Stimulated activated CD8-positive, alpha-beta memory T cell treated with anti-CD3 and anti-CD28 coated beads, Interleukin-2, amount 100 ng/mL, for 48 hours (primary cell): ENCODE data around the gene PXK.
"Not testable (repeated sequence)": the region's sequence is repeated elsewhere in the genome, so short reads cannot be mapped to it uniquely, and the experiment has no call there.

Experiments used
- DNase-seq, 2 donors: peaks; one replicate each; pipeline ENCODE4 v3.0.0-alpha.2; 2020; ENCODE audit warnings: low read depth in 2 of 2

PXK gene

GRCh38 chr3:58332575-58333188 lies at the start of gene PXK:
Gene PXK (plus strand): TSS chr3:58332892. CDS start chr3:58332989, 97 bp downstream.
- DNase-seq, result peak; percentile 68 to 77

GRCh38 chr3:58285334-58285733 lies 47.4 kb upstream of the PXK start:
- no peak for DNase-seq

- DNase-seq, result no peak
Measured at GRCh38 chr3:58287354-58287753, 45.3 kb upstream of the PXK start.

- no peak for DNase-seq
Measured at GRCh38 chr3:58288011-58288728, 44.5 kb upstream of the PXK start.

- DNase-seq, result not testable (repeated sequence)
Measured at GRCh38 chr3:58288964-58289613, 43.6 kb upstream of the PXK start.

- DNase-seq, result not testable (repeated sequence)
Measured at GRCh38 chr3:58290446-58290845, 42.2 kb upstream of the PXK start.

- DNase-seq, result no peak
Measured at GRCh38 chr3:58291671-58292338, 40.9 kb upstream of the PXK start.

GRCh38 chr3:58292866-58293265 lies 39.8 kb upstream of the PXK start:
- no peak for DNase-seq

- no peak for DNase-seq
Measured at GRCh38 chr3:58293516-58293915, 39.2 kb upstream of the PXK start.

- no peak for DNase-seq
Measured at GRCh38 chr3:58296269-58296668, 36.4 kb upstream of the PXK start.

- DNase-seq, result no peak
Measured at GRCh38 chr3:58296843-58297242, 35.8 kb upstream of the PXK start.

- DNase-seq, result no peak
Measured at GRCh38 chr3:58298190-58298589, 34.5 kb upstream of the PXK start.

- DNase-seq, result no peak
Measured at GRCh38 chr3:58299075-58299474, 33.6 kb upstream of the PXK start.

- DNase-seq, result no peak
Measured at GRCh38 chr3:58299839-58300516, 32.7 kb upstream of the PXK start.

GRCh38 chr3:58305882-58306711 lies 26.6 kb upstream of the PXK start, which contains the start of the genes HTD2 and RPP14:
Gene HTD2 (plus strand): TSS chr3:58306520. CDS start chr3:58317614, 11,094 bp downstream.
Gene RPP14 (plus strand): TSS chr3:58306245. CDS start chr3:58310330, 4,085 bp downstream.
- peak; percentile 98 to 99 for DNase-seq

GRCh38 chr3:58307639-58308215 lies 25.0 kb upstream of the PXK start:
- DNase-seq, result no peak

GRCh38 chr3:58308728-58309127 lies 24.0 kb upstream of the PXK start:
- no peak for DNase-seq

GRCh38 chr3:58317811-58318210 lies 14.9 kb upstream of the PXK start:
- DNase-seq, result no peak

- no peak for DNase-seq
Measured at GRCh38 chr3:58321791-58322190, 10.9 kb upstream of the PXK start.

- DNase-seq, result no peak
Measured at GRCh38 chr3:58322793-58323192, 9.9 kb upstream of the PXK start.
